GM10248 (cell line): ENCODE results near the gene YARS2.
"Not testable (repeated sequence)": the region's sequence is repeated elsewhere in the genome, so short reads cannot be mapped to it uniquely, and the experiment has no call there.

Source experiments
- CTCF ChIA-PET: fragments of 300-600 bp; sonication (Branson Sonifier 250); formaldehyde crosslinking; extraction: SDS; loops from one replicate; lab custom pipeline; 2021; ENCODE audit warnings: antibody characterized with exemption; lab: Yijun Ruan, JAX
- POLR2A ChIA-PET: fragments of 350-650 bp; sonication (Branson Sonifier 250); formaldehyde crosslinking; extraction: SDS; loops from one replicate; lab custom pipeline; 2020; ENCODE audit warnings: antibody characterized with exemption; lab: Yijun Ruan, JAX
- DNase-seq: peaks from one replicate; pipeline ENCODE4 v3.0.0; 2012; ENCODE audit errors: extremely low spot score
- CTCF ChIP-seq: IDR thresholded peaks from 2 replicates; pipeline ENCODE4 v1.5.1; 2012; ENCODE audit warnings: mild to moderate bottlenecking, low read depth; ENCODE audit errors: extremely low read depth, missing control alignments, control extremely low read depth

The YARS2 gene

GRCh38 chr12:32702946-32703345, 52.8 kb downstream of the YARS2 start:
- TF ChIP-seq CTCF = no peak
- POLR2A ChIA-PET = interaction anchor here (1.2 kb wide), 1 partner anchor 11 kb away, joined by 3 read pairs; no protein-coding TSS in a partner anchor
- DNase-seq = no peak
- CTCF ChIA-PET = interaction anchor here (0.7 to 2.3 kb wide), 2 partner anchors 11 to 13 kb away, joined by 3 to 8 read pairs; no protein-coding TSS in a partner anchor

DNA sequence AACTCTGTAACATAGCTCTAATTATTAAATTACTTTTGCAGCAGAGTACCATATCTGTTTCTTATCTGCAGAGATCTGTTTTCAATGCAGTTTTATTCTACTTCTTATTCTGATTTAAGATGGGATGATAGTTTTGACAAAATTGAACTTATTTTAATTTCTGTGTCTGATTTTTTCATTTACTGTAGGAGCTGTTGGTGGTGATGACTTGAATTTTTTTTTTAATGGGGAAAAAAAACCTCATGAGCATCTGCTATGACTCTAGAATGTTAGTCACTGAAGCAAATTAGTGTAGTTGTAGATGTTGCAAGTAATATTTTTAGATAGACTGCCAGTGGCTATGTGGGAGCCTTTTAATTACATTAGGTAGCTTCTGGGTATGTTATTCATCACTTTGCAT, 53.2 kb downstream of the YARS2 start:
- ChIA-PET CTCF (interaction anchor here (1.2 to 2.3 kb wide), 3 partner anchors 10 to 53 kb away, joined by 3 to 8 read pairs (median 3); partner anchors contain the start of gene YARS2), POLR2A (no interaction called here)
- no peak for DNase-seq
- no peak for TF ChIP-seq CTCF

- POLR2A ChIA-PET = interaction anchor here (0.6 kb wide), 1 partner anchor 271 kb away, joined by 3 read pairs; no protein-coding TSS in a partner anchor
- DNase-seq = not testable (repeated sequence)
- CTCF ChIA-PET = interaction anchor here (1.4 to 3.2 kb wide), 3 partner anchors 9 to 56 kb away, joined by 3 to 11 read pairs (median 9); partner anchors contain the start of gene YARS2
Observed at GRCh38 chr12:32699437-32699836, 56.3 kb downstream of the YARS2 start.

DNA sequence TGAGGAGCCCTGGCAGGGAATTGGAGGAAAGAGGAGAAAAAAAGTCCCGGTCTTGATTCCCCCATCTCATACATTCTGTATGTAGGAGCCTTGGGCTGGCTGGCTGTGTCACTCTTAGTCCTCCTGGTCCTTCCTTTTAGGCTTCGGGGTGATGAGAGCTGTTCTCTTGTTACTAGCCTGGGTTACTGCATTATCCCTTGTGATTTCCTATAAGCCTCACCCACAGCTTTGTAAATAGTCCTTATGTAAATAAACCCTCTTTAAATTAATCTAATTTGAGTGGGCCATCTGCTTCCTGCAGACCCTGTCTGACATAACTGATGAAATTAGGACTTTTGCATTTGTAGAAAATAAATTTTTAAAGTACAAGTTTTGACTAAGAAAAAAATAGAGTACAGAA, 57.4 kb downstream of the YARS2 start:
- CTCF ChIA-PET = interaction anchor here (1.4 to 3.2 kb wide), 2 partner anchors 10 to 11 kb away, joined by 3 to 11 read pairs; no protein-coding TSS in a partner anchor
- no peak for TF ChIP-seq CTCF
- POLR2A ChIA-PET = no interaction called here
- no peak for DNase-seq

GRCh38 chr12:32697445-32697844, 58.3 kb downstream of the YARS2 start:
- CTCF ChIA-PET = interaction anchor here (3.2 kb wide), 1 partner anchor 11 kb away, joined by 11 read pairs; no protein-coding TSS in a partner anchor
- POLR2A ChIA-PET = no interaction called here
- no peak for TF ChIP-seq CTCF
- no peak for DNase-seq
